ENCODE results near the gene SPATS2. TPM values are rescaled to one million over a fixed set of nuclear protein-coding genes. Genes with fewer than 3 reads are reported as not detected.

The SPATS2 gene
- total and polyA plus RNA-seq, 2 donors from 2014 or later: 10.0 to 23.7 TPM

GRCh38 chr12:49362077-49362476, 5.2 kb upstream of the SPATS2 start:
- no peaks in the 10 kb centered on the region for H3K36me3 ChIP-seq (ENCODE audit: control insufficient read depth in 2 of 3, insufficient read depth in 3 of 3, low read length in 3 of 3)
- intact Hi-C loops (cut with DNase I): no loop called here
- no peaks in the 10 kb centered on the region for H3K9me3 ChIP-seq (ENCODE audit: control insufficient read depth in 2 of 3, insufficient read depth in 1 of 3, low read length in 3 of 3)
- FAIRE-seq (no peak), DNase-seq (no peak)
- no peaks in the 10 kb centered on the region for H3K27me3 ChIP-seq (ENCODE audit: control insufficient read depth, insufficient read depth, low read length)
- TF ChIP-seq, protein P1, sequence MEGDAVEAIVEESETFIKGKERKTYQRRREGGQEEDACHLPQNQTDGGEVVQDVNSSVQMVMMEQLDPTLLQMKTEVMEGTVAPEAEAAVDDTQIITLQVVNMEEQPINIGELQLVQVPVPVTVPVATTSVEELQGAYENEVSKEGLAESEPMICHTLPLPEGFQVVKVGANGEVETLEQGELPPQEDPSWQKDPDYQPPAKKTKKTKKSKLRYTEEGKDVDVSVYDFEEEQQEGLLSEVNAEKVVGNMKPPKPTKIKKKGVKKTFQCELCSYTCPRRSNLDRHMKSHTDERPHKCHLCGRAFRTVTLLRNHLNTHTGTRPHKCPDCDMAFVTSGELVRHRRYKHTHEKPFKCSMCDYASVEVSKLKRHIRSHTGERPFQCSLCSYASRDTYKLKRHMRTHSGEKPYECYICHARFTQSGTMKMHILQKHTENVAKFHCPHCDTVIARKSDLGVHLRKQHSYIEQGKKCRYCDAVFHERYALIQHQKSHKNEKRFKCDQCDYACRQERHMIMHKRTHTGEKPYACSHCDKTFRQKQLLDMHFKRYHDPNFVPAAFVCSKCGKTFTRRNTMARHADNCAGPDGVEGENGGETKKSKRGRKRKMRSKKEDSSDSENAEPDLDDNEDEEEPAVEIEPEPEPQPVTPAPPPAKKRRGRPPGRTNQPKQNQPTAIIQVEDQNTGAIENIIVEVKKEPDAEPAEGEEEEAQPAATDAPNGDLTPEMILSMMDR (IDR thresholded peaks at IDR 0.05; ENCODE audit: borderline replicate concordance, extremely low read depth, insufficient read depth): no peak
- no peak overlapping the region for H3K4me3 ChIP-seq (ENCODE audit: low read length in 3 of 3)
- no peaks in the 10 kb centered on the region for H3K4me1 ChIP-seq (ENCODE audit: control insufficient read depth in 2 of 3, insufficient read depth in 2 of 3, low read depth in 1 of 3, low read length in 3 of 3)
- H3K9ac ChIP-seq (ENCODE audit: low read length in 3 of 3): no peak overlapping the region
- H3K27ac ChIP-seq (ENCODE audit: low read depth in 2 of 2, low read length in 2 of 2): no peak overlapping the region

DNA sequence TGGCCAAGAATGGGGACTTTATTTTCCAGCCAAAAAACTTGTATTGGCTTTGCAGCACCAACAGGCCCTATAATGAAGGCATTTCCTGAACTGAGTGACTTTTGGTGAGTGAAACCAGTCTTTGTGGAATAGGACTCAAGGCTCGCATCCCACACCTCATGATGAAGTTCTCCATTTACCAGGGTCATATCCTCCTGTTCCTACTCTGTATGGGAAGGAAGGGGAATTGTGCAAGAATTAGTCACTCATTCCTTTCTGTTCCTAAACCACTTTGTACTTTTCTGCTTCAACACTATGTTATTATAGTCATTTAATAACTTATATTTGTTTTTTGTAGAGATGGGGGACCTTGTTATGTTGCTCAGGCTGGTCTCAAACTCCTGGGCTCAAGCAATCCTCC, 2.3 kb upstream of the SPATS2 start:
- intact Hi-C loops (cut with DNase I): no loop called here
- peaks cover 0 to 2% (median 0%) of the 10 kb centered on the region in 3 donors for H3K4me1 ChIP-seq (ENCODE audit: control insufficient read depth in 2 of 3, insufficient read depth in 2 of 3, low read depth in 1 of 3, low read length in 3 of 3)
- DNase-seq (no peak), FAIRE-seq (no peak)
- no peaks in the 10 kb centered on the region for H3K36me3 ChIP-seq (ENCODE audit: control insufficient read depth in 2 of 3, insufficient read depth in 3 of 3, low read length in 3 of 3)
- TF ChIP-seq, protein P1 (IDR thresholded peaks at IDR 0.05; ENCODE audit: borderline replicate concordance, extremely low read depth, insufficient read depth): no peak
- no peak overlapping the region for H3K27ac ChIP-seq (ENCODE audit: low read depth in 2 of 2, low read length in 2 of 2)
- H3K9me3 ChIP-seq (ENCODE audit: control insufficient read depth in 2 of 3, insufficient read depth in 1 of 3, low read length in 3 of 3): no peaks in the 10 kb centered on the region
- H3K4me3 ChIP-seq (ENCODE audit: low read length in 3 of 3): no peak overlapping the region
- H3K27me3 ChIP-seq (ENCODE audit: control insufficient read depth, insufficient read depth, low read length): no peaks in the 10 kb centered on the region
- no peak overlapping the region for H3K9ac ChIP-seq (ENCODE audit: low read length in 3 of 3)

DNA sequence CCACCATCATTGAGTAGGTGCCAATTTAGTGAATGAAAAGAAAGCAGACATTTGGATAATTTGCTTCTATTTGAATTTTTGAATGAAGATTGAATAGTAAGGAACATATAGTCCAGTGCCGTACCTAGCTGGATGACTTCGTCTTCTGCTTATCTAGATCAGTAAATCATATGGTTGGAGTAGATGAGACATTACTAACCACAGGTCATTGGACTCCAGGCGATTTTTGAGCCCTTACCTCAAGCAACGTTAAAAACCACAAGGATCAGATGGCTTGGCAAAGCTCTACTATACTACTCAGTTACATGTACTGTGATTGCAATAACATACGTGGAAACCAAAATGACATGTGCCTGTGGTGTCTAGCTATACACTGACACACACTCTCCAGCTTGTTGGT, 1.7 kb upstream of the SPATS2 start:
- Histone ChIP-seq H3K36me3 (ENCODE audit: control insufficient read depth in 2 of 3, insufficient read depth in 3 of 3, low read length in 3 of 3) (no peaks in the 10 kb centered on the region), H3K4me3 (ENCODE audit: low read length in 3 of 3) (no peak overlapping the region), H3K4me1 (ENCODE audit: control insufficient read depth in 2 of 3, insufficient read depth in 2 of 3, low read depth in 1 of 3, low read length in 3 of 3) (peaks cover 0 to 2% (median 0%) of the 10 kb centered on the region in 3 donors), H3K27ac (ENCODE audit: low read depth in 2 of 2, low read length in 2 of 2) (no peak overlapping the region), H3K9ac (ENCODE audit: low read length in 3 of 3) (no peak overlapping the region), H3K27me3 (ENCODE audit: control insufficient read depth, insufficient read depth, low read length) (no peaks in the 10 kb centered on the region), H3K9me3 (ENCODE audit: control insufficient read depth in 2 of 3, insufficient read depth in 1 of 3, low read length in 3 of 3) (no peaks in the 10 kb centered on the region)
- TF ChIP-seq, protein P1 (IDR thresholded peaks at IDR 0.05; ENCODE audit: borderline replicate concordance, extremely low read depth, insufficient read depth): no peak
- no peak for FAIRE-seq
- intact Hi-C loops (cut with DNase I): no loop called here
- DNase-seq: no peak

DNA sequence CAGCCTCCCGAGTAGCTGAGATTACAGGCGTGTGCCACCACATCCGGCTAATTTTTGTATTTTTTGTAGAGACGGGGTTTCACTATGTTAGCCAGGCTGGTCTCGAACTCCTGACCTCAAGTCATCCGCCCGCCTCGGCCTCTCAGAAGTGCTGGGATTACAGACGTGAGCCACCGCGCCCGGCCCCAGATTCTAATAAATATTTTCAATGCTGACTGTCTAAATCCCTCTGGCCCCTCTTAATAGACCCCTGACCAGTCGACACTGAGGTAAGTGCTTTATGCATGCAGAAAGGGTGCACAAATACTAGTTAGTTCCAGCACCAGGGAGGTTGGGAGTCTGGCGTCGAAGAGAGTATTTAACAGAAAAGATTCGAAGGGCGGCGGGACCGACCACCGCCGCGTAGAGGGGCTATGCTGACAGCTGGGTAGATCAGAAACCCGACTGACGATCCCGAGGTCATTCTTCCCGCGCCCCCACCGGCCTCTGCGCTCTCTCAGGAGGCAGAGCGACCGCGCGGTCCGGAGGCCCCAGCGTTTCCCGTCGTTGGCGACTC, 1.1 kb upstream of the SPATS2 start:
- TF ChIP-seq, protein P1 (IDR thresholded peaks at IDR 0.05; ENCODE audit: borderline replicate concordance, extremely low read depth, insufficient read depth): no peak
- H3K4me3 ChIP-seq (ENCODE audit: low read length in 3 of 3): peak overlapping the region; percentile 66 to 89 (median 67)
- no peaks in the 10 kb centered on the region for H3K36me3 ChIP-seq (ENCODE audit: control insufficient read depth in 2 of 3, insufficient read depth in 3 of 3, low read length in 3 of 3)
- DNase-seq (peak in 1 of 5 donors; percentile 57), FAIRE-seq (no peak)
- H3K9ac ChIP-seq (ENCODE audit: low read length in 3 of 3): peak overlapping the region; percentile 20 to 83 (median 48)
- peak overlapping the region; percentile 85 to 89 for H3K27ac ChIP-seq (ENCODE audit: low read depth in 2 of 2, low read length in 2 of 2)
- no peaks in the 10 kb centered on the region for H3K27me3 ChIP-seq (ENCODE audit: control insufficient read depth, insufficient read depth, low read length)
- intact Hi-C loops (cut with DNase I): no loop called here
- H3K9me3 ChIP-seq (ENCODE audit: control insufficient read depth in 2 of 3, insufficient read depth in 1 of 3, low read length in 3 of 3): no peaks in the 10 kb centered on the region
- peaks cover 0 to 2% (median 0%) of the 10 kb centered on the region in 3 donors for H3K4me1 ChIP-seq (ENCODE audit: control insufficient read depth in 2 of 3, insufficient read depth in 2 of 3, low read depth in 1 of 3, low read length in 3 of 3)

Measured in kidney (tissue), 14 donors.